ENCODE data around the gene ZNF445. TPM values are rescaled to one million over a fixed set of nuclear protein-coding genes. Genes with fewer than 3 reads are reported as not detected.

ZNF445 gene
- total and polyA plus RNA-seq, 2 donors (not counting 3 experiments of a cell fraction or from before 2014, with no cell fraction given), result 2.3 to 17.8 TPM

DNA sequence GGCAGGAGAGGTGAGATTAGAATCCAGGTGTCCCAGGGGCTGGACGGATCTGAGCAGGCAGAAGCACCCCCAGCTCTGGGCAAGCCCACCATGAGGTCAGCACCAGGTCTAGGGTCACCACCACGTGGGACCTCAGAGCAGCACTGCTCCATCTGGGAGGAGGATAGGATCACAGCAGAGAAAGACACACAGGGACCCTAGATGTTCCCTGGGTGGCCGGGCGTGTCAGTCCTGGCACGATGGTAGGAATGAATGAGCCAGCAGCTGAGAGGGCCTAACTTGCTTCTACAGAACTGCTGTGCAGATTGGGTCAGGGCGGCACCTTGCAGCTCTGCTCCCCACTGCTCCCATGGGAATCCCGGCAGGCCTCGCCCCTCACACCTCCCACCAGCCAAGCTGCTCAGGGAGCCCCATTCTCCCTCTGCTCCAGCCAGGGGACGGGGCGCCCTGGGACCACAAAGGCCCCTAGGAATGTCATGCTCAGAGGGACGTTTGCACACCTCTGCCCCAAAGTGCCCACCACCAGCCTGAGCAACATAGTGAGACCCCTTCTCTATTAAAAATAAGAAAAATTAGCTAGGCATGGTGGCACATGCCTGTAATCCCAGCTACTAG lies 66.3 kb downstream of the ZNF445 start:
- no peak for TF ChIP-seq POLR2AphosphoS5 (IDR thresholded peaks at IDR 0.05; ENCODE audit: insufficient read depth, low read depth, low read length)
- no peak for TF ChIP-seq JUN (IDR thresholded peaks at IDR 0.05; ENCODE audit: borderline replicate concordance, insufficient read depth, insufficient read length, low read depth)
- no peak for TF ChIP-seq POLR2A (IDR thresholded peaks at IDR 0.05; ENCODE audit: low read depth, low read length)
- TF ChIP-seq FOS (IDR thresholded peaks at IDR 0.05; ENCODE audit: borderline replicate concordance, insufficient read depth, low read length), result no peak
- TF ChIP-seq EZH2 (IDR thresholded peaks at IDR 0.05; ENCODE audit: borderline replicate concordance, low read depth, low read length, severe bottlenecking), result no peak
- TF ChIP-seq, protein P1, sequence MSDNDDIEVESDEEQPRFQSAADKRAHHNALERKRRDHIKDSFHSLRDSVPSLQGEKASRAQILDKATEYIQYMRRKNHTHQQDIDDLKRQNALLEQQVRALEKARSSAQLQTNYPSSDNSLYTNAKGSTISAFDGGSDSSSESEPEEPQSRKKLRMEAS (IDR thresholded peaks at IDR 0.05; ENCODE audit: insufficient read depth, insufficient read length), result no peak
- no peak for TF ChIP-seq MYC (IDR thresholded peaks at IDR 0.05; ENCODE audit: low read depth, low read length)
- TF ChIP-seq GATA2 (IDR thresholded peaks at IDR 0.05; ENCODE audit: insufficient read depth, insufficient read length, low read depth, low read length), result no peak
- TF ChIP-seq, protein P2, sequence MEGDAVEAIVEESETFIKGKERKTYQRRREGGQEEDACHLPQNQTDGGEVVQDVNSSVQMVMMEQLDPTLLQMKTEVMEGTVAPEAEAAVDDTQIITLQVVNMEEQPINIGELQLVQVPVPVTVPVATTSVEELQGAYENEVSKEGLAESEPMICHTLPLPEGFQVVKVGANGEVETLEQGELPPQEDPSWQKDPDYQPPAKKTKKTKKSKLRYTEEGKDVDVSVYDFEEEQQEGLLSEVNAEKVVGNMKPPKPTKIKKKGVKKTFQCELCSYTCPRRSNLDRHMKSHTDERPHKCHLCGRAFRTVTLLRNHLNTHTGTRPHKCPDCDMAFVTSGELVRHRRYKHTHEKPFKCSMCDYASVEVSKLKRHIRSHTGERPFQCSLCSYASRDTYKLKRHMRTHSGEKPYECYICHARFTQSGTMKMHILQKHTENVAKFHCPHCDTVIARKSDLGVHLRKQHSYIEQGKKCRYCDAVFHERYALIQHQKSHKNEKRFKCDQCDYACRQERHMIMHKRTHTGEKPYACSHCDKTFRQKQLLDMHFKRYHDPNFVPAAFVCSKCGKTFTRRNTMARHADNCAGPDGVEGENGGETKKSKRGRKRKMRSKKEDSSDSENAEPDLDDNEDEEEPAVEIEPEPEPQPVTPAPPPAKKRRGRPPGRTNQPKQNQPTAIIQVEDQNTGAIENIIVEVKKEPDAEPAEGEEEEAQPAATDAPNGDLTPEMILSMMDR (IDR thresholded peaks at IDR 0.05; ENCODE audit: extremely low read depth in 1 of 2, insufficient read depth in 1 of 2, low read depth in 1 of 2, low read length in 2 of 2), result no peak
- H3K27me3 ChIP-seq (ENCODE audit: control insufficient read depth in 2 of 2, insufficient read depth in 2 of 2, low read length in 2 of 2), result no peaks in the 10 kb centered on the region
- intact Hi-C loops (cut with micrococcal nuclease) (no loop called here), dilution Hi-C loops (cut with MboI; ENCODE audit: extremely low pct_ligation_motif_present, low sequenced_read_pairs) (no loop called here)
- DNase-seq (ENCODE audit: low read depth, low spot score) (no peak), FAIRE-seq (no peak)
- no peaks in the 10 kb centered on the region for H4K20me1 ChIP-seq (replicated peaks; ENCODE audit: control insufficient read depth, extremely low read depth, insufficient read depth, low read length)
- BruUV-seq (replicated peaks), result no TSS peak
- H2AFZ ChIP-seq (ENCODE audit: low read depth, low read length), result no peak overlapping the region
- no peak overlapping the region for H3K4me2 ChIP-seq (ENCODE audit: insufficient read depth, low read length)
- H3K9me1 ChIP-seq (replicated peaks; ENCODE audit: control insufficient read depth, extremely low read depth, insufficient read depth, low read length), result no peaks in the 10 kb centered on the region
- no peaks in the 10 kb centered on the region for H3K79me2 ChIP-seq (ENCODE audit: control insufficient read depth, insufficient read depth, low read length)
- H3K4me1 ChIP-seq (ENCODE audit: control insufficient read depth, extremely low read depth, insufficient read depth, low read length), result no peaks in the 10 kb centered on the region
- H3K27ac ChIP-seq (ENCODE audit: insufficient read depth, low read depth, low read length), result no peak overlapping the region
- no peak overlapping the region for H3K9ac ChIP-seq (replicated peaks; ENCODE audit: extremely low read depth, insufficient read depth, low read length)
- no peak overlapping the region for H3K4me3 ChIP-seq (replicated peaks in 1 of 3; ENCODE audit: insufficient read depth in 1 of 3, low read depth in 1 of 3, low read length in 3 of 3)
- ChIA-PET POLR2A (no interaction called here), CTCF (no interaction called here)
- H3K36me3 ChIP-seq (ENCODE audit: control insufficient read depth in 2 of 2, extremely low read depth in 1 of 2, insufficient read depth in 2 of 2, low read length in 2 of 2), result no peaks in the 10 kb centered on the region
- H3K9me3 ChIP-seq (replicated peaks; ENCODE audit: control insufficient read depth, insufficient read depth, low read length), result no peaks in the 10 kb centered on the region

Data from endothelial cell of umbilical vein (primary cell).